Testis (tissue), 2 donors: ENCODE measurements around the gene ACADS.

Experiments
- CTCF ChIP-seq, 3 experiments: fragments of 450-650 bp in 2 of 3; fragments of 200-600 bp in 1 of 3; sonication (generic) in 1 of 3; IDR thresholded peaks; one replicate each; pipeline ENCODE4 v1.5.1; 2016 to 2019; ENCODE audit warnings: antibody characterized with exemption in 3 of 3, mild to moderate bottlenecking in 2 of 3, moderate library complexity in 1 of 3
- POLR2A ChIP-seq: fragments of 450-650 bp; IDR thresholded peaks from one replicate; pipeline ENCODE4 v1.6.1; 2017; ENCODE audit warnings: antibody characterized with exemption, mild to moderate bottlenecking, moderate library complexity

- TF ChIP-seq CTCF (IDR thresholded peaks at IDR 0.05) = no peak
- TF ChIP-seq POLR2A = no peak
These were observed 62.3 kb downstream of the ACADS start for GRCh38 chr12:120787889-120788288.
